Right forelimb (tissue), 1 donor: ENCODE measurements around the gene CABLES1.
"Not testable (repeated sequence)": the region's sequence is repeated elsewhere in the genome, so short reads cannot be mapped to it uniquely, and the experiment has no call there.

Source experiments
- DNase-seq: peaks from one replicate; pipeline ENCODE4 v3.0.0-alpha.2; 2018

CABLES1 gene

GRCh38 chr18:23247896-23248295 is 112.6 kb downstream of the CABLES1 start:
- no peak for DNase-seq

GRCh38 chr18:23248826-23249225 is 113.5 kb downstream of the CABLES1 start:
- no peak for DNase-seq

GRCh38 chr18:23249348-23249747 is 114.1 kb downstream of the CABLES1 start:
- DNase-seq = no peak

- no peak for DNase-seq
Measured at GRCh38 chr18:23250893-23251656, 115.8 kb downstream of the CABLES1 start.

GRCh38 chr18:23253630-23254029 is 118.3 kb downstream of the CABLES1 start:
- DNase-seq = no peak

- no peak for DNase-seq
Measured at GRCh38 chr18:23257137-23257536, 121.9 kb downstream of the CABLES1 start.

- DNase-seq = no peak
Measured at GRCh38 chr18:23257686-23258565, 122.6 kb downstream of the CABLES1 start.

- no peak for DNase-seq
Measured at GRCh38 chr18:23258566-23259469, 123.5 kb downstream of the CABLES1 start.

GRCh38 chr18:23259701-23260681 is 124.7 kb downstream of the CABLES1 start:
- peak; percentile 70 for DNase-seq

GRCh38 chr18:23260926-23261590 is 125.8 kb downstream of the CABLES1 start:
- no peak for DNase-seq

GRCh38 chr18:23263551-23264235 is 128.4 kb downstream of the CABLES1 start:
- DNase-seq = no peak

GRCh38 chr18:23265682-23266399 is 130.6 kb downstream of the CABLES1 start:
- DNase-seq = no peak

GRCh38 chr18:23266717-23267446 is 131.6 kb downstream of the CABLES1 start:
- no peak for DNase-seq

GRCh38 chr18:23267447-23267776 is 132.1 kb downstream of the CABLES1 start:
- no peak for DNase-seq

- DNase-seq = no peak
Measured at GRCh38 chr18:23268641-23269040, 133.4 kb downstream of the CABLES1 start.

- DNase-seq = not testable (repeated sequence)
Measured at GRCh38 chr18:23269068-23269467, 133.8 kb downstream of the CABLES1 start.

- no peak for DNase-seq
Measured at GRCh38 chr18:23269928-23270327, 134.6 kb downstream of the CABLES1 start.

GRCh38 chr18:23270986-23271680 is 135.8 kb downstream of the CABLES1 start:
- no peak for DNase-seq
